NCI-H524 treated with DMSO at 0.1 percent for 48 hours (cell line): Measurements from ENCODE around the gene ZFP36L2.
"Not testable (repeated sequence)": the region's sequence is repeated elsewhere in the genome, so short reads cannot be mapped to it uniquely, and the experiment has no call there.

Source experiments
- DNase-seq: peaks from one replicate; lab custom pipeline; 2025; lab: John Stamatoyannopoulos, UW

Gene ZFP36L2

GRCh38 chr2:43207553-43208300 lies 18.7 kb downstream of the ZFP36L2 start:
- no peak for DNase-seq

- no peak for DNase-seq
Observed at GRCh38 chr2:43206602-43207001, 19.8 kb downstream of the ZFP36L2 start.

DNA sequence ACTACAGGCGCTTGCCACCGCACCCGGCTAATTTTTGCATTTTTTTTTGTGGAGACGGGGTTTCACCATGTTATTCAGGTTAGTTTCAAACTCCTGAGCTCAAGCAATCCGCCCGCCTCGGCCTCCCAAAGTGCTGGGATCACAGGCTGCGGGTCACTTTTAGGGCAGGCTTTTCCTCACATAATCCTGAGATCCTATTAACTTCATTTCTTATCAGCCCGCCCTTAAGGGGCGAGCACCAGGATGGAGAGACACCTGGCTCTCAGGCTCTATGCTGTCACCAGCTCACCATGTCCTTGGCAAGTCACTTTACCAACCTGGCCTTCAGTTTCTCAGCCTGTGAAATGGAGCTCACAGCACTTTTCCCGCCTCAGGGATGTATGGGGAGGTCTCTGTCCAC lies 23.0 kb downstream of the ZFP36L2 start:
- no peak for DNase-seq

- DNase-seq, result no peak
Observed at GRCh38 chr2:43202289-43202688, 24.1 kb downstream of the ZFP36L2 start.

GRCh38 chr2:43201497-43201896 lies 24.9 kb downstream of the ZFP36L2 start:
- no peak for DNase-seq

- no peak for DNase-seq
Observed at GRCh38 chr2:43201016-43201415, 25.4 kb downstream of the ZFP36L2 start.

DNA sequence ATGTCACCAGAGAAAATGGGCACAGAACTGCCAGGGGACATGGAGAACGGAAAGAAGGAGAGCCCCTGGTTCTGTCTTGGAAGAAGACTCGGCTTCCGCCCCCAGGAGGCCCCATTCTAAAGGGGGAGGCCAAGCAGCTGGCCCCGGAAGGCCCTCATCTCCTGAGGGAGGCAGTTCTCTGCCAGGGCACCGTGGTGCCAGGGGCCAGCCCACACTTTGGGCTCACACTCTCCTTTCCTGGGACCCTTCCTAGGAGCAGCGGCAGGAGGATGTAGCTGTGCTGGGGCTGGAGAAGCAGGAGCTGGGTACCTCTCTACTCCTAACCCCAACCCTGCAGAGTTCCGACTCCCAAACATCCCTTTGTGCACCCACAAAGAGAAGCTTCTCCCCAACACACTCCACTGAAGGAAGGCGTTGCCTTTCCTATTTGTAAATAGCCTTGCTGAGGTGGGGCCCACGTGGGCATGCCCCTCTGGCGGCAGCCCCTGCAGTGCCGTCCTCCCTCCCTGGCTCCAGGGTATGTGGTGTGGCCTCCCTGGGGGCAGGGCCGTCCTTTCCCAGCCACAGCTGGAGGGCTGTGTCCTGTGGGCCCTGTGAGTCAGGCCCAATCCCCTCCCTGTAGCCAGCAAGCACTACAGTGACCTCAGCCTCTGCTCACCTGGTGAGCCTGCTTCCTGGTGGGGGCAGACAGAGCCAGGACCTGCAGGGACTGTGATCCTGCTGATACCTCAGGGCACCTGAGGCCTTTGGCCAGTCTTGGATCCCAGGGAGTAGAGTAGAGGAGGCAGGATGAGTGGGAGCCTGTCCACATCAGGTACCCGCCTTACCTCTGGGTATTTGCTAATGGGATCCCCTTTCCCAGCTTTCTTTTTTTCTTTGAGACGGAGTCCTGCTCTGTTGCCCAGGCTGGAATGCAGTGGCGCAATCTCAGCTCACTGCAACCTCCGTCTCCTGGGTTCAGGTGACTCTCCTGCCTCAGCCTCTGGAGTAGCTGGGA lies 26.6 kb downstream of the ZFP36L2 start:
- no peak for DNase-seq

- no peak for DNase-seq
Observed at GRCh38 chr2:43198263-43198662, 28.1 kb downstream of the ZFP36L2 start.

GRCh38 chr2:43197588-43197896 lies 28.9 kb downstream of the ZFP36L2 start:
- no peak for DNase-seq

- no peak for DNase-seq
Observed at GRCh38 chr2:43196768-43197587, 29.4 kb downstream of the ZFP36L2 start.

DNA sequence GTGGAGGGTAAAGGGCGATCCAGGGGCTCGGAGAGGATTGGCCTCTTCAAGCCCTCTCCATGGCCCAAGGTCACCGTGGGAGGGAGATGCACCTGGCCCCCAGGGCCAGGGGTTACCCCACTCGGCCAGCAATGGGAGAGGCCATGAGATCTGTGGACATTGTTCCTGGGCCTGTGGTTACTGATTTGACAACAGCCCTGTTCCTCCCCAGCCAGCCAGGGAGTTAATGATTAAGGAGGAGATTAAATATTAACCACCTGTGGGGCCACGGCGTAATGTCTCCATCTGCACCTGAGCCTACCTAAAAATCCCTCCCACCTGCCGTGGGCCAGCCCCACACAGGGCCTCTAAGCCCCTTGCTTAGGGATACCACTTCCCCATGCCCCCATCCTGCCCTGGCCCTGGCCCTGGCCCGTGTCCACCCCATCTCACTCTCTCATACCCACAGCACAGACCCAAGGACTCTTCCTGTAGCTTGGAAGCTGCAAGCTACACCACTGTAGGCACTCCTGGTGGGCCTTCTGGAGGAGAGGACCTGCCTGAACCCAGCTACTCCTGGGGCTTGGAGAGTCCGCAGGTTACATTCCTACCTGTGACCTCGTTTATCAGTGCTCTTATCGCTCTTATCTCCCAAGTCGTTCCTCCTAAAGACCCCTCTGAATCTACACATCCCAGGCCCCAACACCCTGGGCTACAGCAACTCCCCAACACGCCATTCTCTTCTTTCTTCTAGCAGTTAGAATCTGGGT lies 32.1 kb downstream of the ZFP36L2 start:
- no peak for DNase-seq

DNA sequence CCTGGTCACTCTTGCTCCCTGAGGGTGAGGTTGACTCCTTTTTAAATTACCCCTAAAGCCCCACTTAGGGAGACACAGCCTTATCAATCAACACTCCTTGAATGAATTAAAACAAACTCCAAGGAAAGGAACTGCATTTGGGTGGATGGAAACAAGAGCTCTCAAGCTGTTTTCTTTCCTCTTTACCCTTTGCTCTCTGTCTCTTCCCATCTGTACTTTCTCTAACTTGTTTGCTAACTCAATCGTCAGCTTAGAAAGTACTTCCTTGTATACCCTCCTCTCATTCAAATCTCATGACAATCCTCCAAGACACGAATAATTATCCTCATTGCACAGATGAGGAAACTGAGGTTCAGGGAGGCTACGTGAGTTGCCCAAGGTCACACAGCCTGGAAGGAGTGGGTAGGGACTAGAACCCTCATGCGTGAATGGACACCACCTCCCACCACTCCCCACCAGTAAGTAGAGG lies 32.7 kb downstream of the ZFP36L2 start:
- no peak for DNase-seq

- DNase-seq, result no peak
Observed at GRCh38 chr2:43192744-43193651, 33.4 kb downstream of the ZFP36L2 start.

DNA sequence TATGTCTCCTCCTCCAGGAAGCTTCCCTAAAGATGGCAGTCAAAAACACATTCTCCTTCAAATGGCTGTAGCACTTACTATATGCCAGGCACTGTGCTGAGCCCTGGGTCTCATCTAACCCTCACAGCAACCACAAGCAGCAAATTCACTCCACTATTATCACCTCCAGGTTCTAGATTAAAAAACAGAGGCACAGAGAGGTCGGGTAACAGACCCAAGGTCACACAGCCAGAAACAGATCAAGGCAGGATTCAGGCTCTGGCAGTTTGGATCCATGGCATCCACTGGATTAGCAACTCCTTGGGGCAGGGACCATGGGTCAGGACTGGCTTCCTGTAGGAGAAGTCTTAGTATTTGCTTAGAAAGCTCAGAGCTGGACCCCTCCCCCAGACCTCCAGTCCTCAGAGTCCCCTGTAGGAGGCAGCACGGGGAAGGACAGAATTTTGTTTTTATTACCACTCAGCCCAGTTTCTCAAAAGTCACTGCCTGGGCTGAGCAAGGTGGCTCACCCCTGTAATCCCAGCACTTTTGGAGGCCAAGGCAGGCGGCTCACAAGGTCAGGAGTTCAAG lies 34.4 kb downstream of the ZFP36L2 start:
- DNase-seq, result no peak

DNA sequence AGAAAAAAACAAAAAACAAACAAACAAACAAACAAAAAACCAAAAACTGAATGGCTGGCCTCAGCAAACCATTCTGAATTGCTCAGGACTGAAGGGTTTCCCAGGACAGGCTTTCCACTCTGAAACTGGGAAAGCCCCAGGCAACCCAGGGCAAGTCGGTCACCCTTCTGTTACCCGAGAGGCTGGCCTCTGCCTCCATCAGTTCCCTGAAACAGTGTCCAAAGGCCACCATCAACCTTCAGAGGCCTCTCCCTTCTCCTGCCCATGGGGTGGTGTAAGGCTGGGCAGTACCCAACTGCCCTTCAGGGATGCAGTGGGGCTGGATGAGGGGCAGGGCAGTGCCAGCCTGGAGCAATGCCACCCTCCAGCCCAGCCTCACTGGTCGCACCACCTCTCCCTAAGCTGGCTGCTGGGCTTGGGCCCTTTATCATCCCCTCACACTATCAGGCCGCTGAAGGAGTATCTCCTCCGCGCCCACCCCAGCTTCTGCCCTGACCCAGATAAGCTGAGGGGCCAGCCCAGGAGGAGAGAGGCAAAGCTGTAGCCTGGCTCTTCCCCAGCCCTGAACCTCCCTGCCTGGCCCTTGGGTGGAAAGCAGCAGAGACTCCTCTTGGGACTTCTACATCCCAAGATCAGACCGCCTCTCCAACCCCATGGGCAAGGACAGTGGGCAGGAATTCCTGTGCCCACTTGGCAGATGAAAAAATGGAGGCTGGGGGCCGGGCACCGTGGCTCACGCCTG lies 35.9 kb downstream of the ZFP36L2 start:
- no peak for DNase-seq

DNA sequence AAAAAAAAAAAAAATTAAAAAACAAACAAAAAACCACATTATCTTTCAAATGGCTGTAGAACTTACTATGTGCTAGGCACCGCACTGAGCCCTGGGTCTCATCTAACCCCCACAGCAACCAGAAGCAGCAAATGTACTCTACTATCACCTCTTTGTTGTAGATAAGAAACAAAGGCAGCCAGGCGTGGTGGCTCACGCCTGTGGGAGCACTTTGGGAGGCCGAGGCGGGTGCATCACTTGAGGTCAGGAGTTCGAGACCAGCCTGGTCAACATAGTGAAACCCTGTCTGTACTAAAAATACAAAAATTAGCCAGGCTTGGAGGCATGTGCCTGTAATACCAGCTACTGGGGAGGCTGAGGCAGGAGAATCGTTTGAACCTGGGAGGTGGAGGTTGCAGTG lies 36.5 kb downstream of the ZFP36L2 start:
- not testable (repeated sequence) for DNase-seq

GRCh38 chr2:43188561-43189386 lies 37.6 kb downstream of the ZFP36L2 start:
- no peak for DNase-seq

- DNase-seq, result no peak
Observed at GRCh38 chr2:43186679-43187374, 39.6 kb downstream of the ZFP36L2 start.
